Activated naive CD8-positive, alpha-beta T cell treated with anti-CD3 and anti-CD28 coated beads, Interleukin-2, amount 50 U/mL, for 24 hours (primary cell): Measurements from ENCODE around the gene MORC1.
"Not testable (repeated sequence)": the region's sequence is repeated elsewhere in the genome, so short reads cannot be mapped to it uniquely, and the experiment has no call there.

Experiments used
- ATAC-seq: fragments of 150-1000 bp; cut with Tn5 transposase; one replicate; pipeline ENCODE4 v1.10.0; 2021
- DNase-seq: peaks from one replicate; pipeline ENCODE4 v3.0.0; 2021
- H3K27ac Mint-ChIP-seq: one replicate; pipeline ENCODE4 v1.8.0; 2021; ENCODE audit warnings: mild to moderate bottlenecking, mixed read lengths
- H3K27me3 Mint-ChIP-seq: one replicate; pipeline ENCODE4 v1.8.0; 2021; ENCODE audit warnings: mixed read lengths
- H3K36me3 Mint-ChIP-seq: one replicate; pipeline ENCODE4 v1.8.0; 2021; ENCODE audit warnings: low read depth, mixed read lengths
- H3K4me1 Mint-ChIP-seq: one replicate; pipeline ENCODE4 v1.8.0; 2021; ENCODE audit warnings: mixed read lengths
- H3K4me3 Mint-ChIP-seq: one replicate; pipeline ENCODE4 v1.8.0; 2021; ENCODE audit warnings: mild to moderate bottlenecking, moderate library complexity, mixed read lengths
- H3K9me3 Mint-ChIP-seq: one replicate; pipeline ENCODE4 v1.8.0; 2021; ENCODE audit warnings: mixed read lengths

MORC1 gene

GRCh38 chr3:109117939-109118338 lies at the start of gene MORC1:
MORC1 (minus strand) TSS chr3:109118134; CDS start chr3:109118059, 75 bp downstream.
- Mint-ChIP-seq H3K4me1 (no peaks in the 10 kb centered on the region), H3K27ac (no peak within 1 kb of the TSS), H3K27me3 (no peaks in the 10 kb centered on the region), H3K9me3 (peaks cover 6% of the 10 kb centered on the region), H3K36me3 (no peaks in the 10 kb centered on the region), H3K4me3 (no peak within 1 kb of the TSS)
- no peak for ATAC-seq
- no peak for DNase-seq

DNA sequence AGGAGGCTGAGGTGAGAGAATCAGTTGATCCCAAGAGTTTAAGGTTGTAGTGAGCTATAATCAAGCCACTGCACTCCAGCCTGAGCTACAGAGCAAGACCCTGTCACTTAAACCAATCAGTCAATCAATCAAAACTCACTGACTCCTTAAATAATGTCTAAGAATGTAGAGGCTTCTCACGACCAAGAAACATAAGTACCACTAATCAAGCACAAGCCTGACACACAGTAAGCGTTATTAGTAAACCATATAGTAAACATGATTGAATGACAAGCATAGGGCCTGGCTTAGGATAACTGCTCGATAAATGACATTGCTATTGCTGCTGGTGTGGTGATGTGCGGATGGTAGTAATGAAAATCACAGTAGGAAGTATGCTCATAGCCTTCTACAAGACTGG lies 48.0 kb upstream of the MORC1 start:
- Mint-ChIP-seq H3K36me3 (no peaks in the 10 kb centered on the region), H3K4me1 (no peaks in the 10 kb centered on the region), H3K4me3 (no peak overlapping the region), H3K27me3 (peaks cover 2% of the 10 kb centered on the region), H3K27ac (no peak overlapping the region), H3K9me3 (no peaks in the 10 kb centered on the region)
- no peak for DNase-seq
- no peak for ATAC-seq

DNA sequence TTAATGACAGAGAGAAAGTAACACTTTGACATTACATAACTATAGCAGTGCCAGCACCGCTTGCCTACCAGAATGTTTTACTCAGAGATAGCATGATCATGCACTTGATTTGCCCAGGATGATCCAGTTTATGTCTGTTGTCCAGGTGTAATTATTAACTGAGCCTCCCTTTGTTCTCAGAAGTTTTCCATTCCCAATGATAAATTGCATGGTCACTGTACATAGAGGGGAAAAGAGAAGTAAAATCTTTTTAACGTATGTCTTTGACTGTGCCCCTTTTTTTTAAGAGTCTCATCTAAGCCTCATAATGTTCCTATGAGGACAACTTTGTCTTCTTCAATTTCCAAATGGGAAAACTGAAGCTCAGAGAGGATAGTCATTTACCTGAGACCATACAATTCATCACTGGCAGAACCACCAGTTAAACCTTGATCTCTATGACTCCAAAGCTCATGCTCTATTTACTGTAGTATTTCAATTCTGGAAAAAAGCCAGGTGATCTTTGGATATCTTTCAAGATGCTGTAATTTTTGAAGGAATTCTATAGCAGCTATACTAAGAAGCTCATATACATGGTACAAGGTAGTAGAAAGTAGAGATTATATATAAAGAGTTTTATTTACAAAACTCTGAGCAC lies 43.7 kb upstream of the MORC1 start:
- Mint-ChIP-seq H3K4me1 (no peaks in the 10 kb centered on the region), H3K4me3 (no peak overlapping the region), H3K27me3 (peaks cover 2% of the 10 kb centered on the region), H3K36me3 (no peaks in the 10 kb centered on the region), H3K9me3 (peaks cover 4% of the 10 kb centered on the region), H3K27ac (no peak overlapping the region)
- DNase-seq (no peak), ATAC-seq (no peak)

- Mint-ChIP-seq H3K4me3 (no peak overlapping the region), H3K27ac (no peak overlapping the region), H3K4me1 (no peaks in the 10 kb centered on the region), H3K27me3 (peaks cover 3% of the 10 kb centered on the region), H3K36me3 (no peaks in the 10 kb centered on the region), H3K9me3 (peaks cover 4% of the 10 kb centered on the region)
- DNase-seq (no peak), ATAC-seq (no peak)
Observed at GRCh38 chr3:109155828-109156227, 37.9 kb upstream of the MORC1 start.

DNA sequence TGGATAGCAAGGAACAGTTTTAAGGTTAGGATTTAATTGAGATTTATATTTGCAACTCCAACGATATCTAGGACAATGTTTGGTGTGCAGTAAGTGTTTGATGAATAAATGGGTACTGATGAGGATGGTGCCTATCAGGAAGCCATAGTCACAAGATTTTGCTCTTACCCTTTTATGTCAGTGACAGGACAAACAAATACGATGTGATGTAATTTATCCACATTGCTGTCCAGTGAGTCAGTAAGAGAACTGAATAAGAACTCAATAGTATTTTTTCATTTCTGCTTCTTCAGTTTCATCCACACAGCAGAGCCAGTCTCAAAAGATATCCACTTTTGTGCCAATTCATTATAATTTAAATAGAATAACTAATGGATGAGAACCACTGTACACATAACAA lies 37.0 kb upstream of the MORC1 start:
- no peak for ATAC-seq
- H3K4me3 Mint-ChIP-seq = no peak overlapping the region
- no peak for DNase-seq
- no peaks in the 10 kb centered on the region for H3K36me3 Mint-ChIP-seq
- no peak overlapping the region for H3K27ac Mint-ChIP-seq
- H3K27me3 Mint-ChIP-seq = peaks cover 3% of the 10 kb centered on the region
- no peaks in the 10 kb centered on the region for H3K4me1 Mint-ChIP-seq
- H3K9me3 Mint-ChIP-seq = peaks cover 1% of the 10 kb centered on the region

DNA sequence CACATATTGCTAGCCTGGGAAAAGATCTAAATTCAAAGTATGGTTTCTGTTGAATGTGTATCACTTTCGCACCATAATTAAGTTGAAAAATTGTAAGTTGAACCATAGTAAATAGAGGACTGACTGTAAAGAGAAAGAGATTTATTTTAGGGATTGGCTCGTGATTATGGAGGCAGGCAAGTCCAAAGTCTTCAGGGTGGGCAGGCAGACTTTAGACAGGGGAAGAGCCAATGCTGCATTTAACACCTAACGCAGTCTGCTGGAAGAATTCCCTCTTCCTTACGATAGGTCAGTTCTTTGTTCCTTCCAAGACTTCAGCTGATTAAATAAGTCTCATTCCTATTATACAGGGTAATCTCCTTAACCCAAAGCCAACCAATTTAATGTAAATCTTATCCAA lies 34.4 kb upstream of the MORC1 start:
- no peak for ATAC-seq
- DNase-seq = no peak
- Mint-ChIP-seq H3K27ac (no peak overlapping the region), H3K27me3 (peaks cover 3% of the 10 kb centered on the region), H3K9me3 (no peaks in the 10 kb centered on the region), H3K36me3 (no peaks in the 10 kb centered on the region), H3K4me3 (no peak overlapping the region), H3K4me1 (no peaks in the 10 kb centered on the region)

DNA sequence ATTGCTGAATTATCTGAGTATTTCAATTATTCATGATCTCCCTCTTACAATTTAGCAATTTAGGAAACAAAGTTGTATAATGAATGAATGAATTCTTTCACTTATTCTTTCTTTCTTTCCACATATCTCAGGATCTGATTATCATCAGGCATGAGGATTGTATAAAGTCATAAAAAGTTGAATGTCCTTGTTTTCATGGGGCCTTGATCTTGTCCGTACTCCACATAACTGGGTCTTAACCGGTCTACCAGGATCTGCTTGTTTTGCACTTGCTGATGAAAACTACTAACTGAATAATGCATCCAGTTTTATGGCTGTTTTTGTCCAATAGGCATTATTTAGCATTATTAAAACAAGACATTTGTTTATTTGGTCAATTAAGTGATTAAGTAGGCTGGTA lies 31.1 kb upstream of the MORC1 start:
- Mint-ChIP-seq H3K36me3 (no peaks in the 10 kb centered on the region), H3K4me1 (no peaks in the 10 kb centered on the region), H3K4me3 (no peak overlapping the region), H3K9me3 (peaks cover 5% of the 10 kb centered on the region), H3K27me3 (peaks cover 3% of the 10 kb centered on the region), H3K27ac (no peak overlapping the region)
- no peak for DNase-seq
- no peak for ATAC-seq

- no peaks in the 10 kb centered on the region for H3K36me3 Mint-ChIP-seq
- DNase-seq (no peak), ATAC-seq (no peak)
Observed at GRCh38 chr3:109143646-109144045, 25.7 kb upstream of the MORC1 start.

DNA sequence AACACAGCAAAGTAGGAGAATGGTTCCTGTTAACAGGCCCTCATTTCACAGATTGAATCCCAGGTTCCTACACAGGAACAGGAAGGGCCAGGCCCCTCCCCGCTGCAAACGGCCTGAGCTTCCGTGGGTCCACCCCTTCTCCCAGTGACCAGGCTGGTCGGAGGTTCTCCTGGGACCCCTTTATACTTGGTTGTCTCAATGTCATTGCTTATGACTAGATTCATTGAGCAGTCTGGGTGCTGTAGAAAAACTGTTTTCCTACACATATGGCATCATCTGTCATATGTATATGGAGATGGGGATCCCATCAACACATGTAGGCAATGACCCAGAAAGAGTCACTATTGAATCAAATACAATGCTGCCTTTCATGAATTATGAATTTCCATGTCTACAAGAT lies 22.4 kb upstream of the MORC1 start:
- ATAC-seq = no peak
- Mint-ChIP-seq H3K27me3 (peaks cover 3% of the 10 kb centered on the region), H3K27ac (no peak overlapping the region), H3K9me3 (peaks cover 4% of the 10 kb centered on the region), H3K4me1 (no peaks in the 10 kb centered on the region), H3K4me3 (no peak overlapping the region), H3K36me3 (no peaks in the 10 kb centered on the region)
- no peak for DNase-seq

More at GRCh38 chr3:109143646-109144045, 25.7 kb upstream of the MORC1 start:
- Mint-ChIP-seq H3K4me3 (no peak overlapping the region), H3K9me3 (peaks cover 5% of the 10 kb centered on the region), H3K27ac (no peak overlapping the region), H3K4me1 (no peaks in the 10 kb centered on the region), H3K27me3 (peaks cover 3% of the 10 kb centered on the region)

- H3K27me3 Mint-ChIP-seq = no peaks in the 10 kb centered on the region
- no peaks in the 10 kb centered on the region for H3K9me3 Mint-ChIP-seq
- H3K27ac Mint-ChIP-seq = no peak overlapping the region
- no peaks in the 10 kb centered on the region for H3K4me1 Mint-ChIP-seq
- DNase-seq (no peak), ATAC-seq (no peak)
- no peaks in the 10 kb centered on the region for H3K36me3 Mint-ChIP-seq
- no peak overlapping the region for H3K4me3 Mint-ChIP-seq
Observed at GRCh38 chr3:109137761-109138160, 19.8 kb upstream of the MORC1 start.

- H3K27ac Mint-ChIP-seq = no peak within 1 kb of the TSS
- no peaks in the 10 kb centered on the region for H3K27me3 Mint-ChIP-seq
- no peak for ATAC-seq
- no peak within 1 kb of the TSS for H3K4me3 Mint-ChIP-seq
- no peaks in the 10 kb centered on the region for H3K9me3 Mint-ChIP-seq
- DNase-seq = no peak
- no peaks in the 10 kb centered on the region for H3K4me1 Mint-ChIP-seq
- no peaks in the 10 kb centered on the region for H3K36me3 Mint-ChIP-seq
Observed at GRCh38 chr3:109136523-109136922, 18.6 kb upstream of the MORC1 start, which contains the start of gene C3orf85. C3orf85 (plus strand) TSS chr3:109136719; CDS start chr3:109136848, 129 bp downstream.

- not testable (repeated sequence) for DNase-seq, H3K9me3 Mint-ChIP-seq, H3K27me3 Mint-ChIP-seq, H3K4me3 Mint-ChIP-seq, ATAC-seq, H3K4me1 Mint-ChIP-seq, H3K27ac Mint-ChIP-seq, H3K36me3 Mint-ChIP-seq
Observed at GRCh38 chr3:109133474-109133816, 15.5 kb upstream of the MORC1 start.

DNA sequence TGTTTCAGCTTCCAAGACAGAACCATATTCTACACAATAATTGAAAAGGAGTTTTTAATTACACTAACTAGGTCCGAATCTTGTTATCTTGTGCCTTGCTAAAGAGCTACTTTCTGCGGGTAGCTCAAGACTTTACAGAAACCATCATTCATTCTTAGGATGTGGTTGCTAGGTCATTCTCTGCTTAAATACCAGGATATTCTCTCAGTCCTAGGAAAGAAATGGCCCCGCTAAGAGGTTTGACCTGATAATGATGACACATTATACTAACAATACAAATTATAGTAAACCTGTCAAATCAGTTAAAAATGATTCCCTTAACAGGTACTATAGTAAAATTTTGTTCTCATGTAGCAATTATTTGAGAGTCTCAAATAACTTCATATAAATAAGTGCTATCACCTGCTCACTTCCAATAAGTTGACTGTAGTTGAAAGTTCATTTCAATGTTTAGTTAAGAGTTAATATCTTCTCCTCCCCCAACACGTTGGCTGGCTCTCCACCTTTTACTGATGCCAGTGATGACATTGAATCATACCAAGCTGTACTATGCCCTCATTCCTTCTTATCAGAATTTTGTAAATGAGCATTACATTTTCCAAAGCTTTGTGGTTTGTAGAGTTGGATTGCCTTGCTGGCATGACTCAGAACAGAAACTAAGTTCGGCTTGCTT lies 15.0 kb upstream of the MORC1 start:
- Mint-ChIP-seq H3K4me3 (no peak overlapping the region), H3K27ac (no peak overlapping the region), H3K27me3 (no peaks in the 10 kb centered on the region), H3K4me1 (no peaks in the 10 kb centered on the region), H3K9me3 (no peaks in the 10 kb centered on the region), H3K36me3 (no peaks in the 10 kb centered on the region)
- ATAC-seq (no peak), DNase-seq (no peak)

GRCh38 chr3:109131276-109131675 lies 13.3 kb upstream of the MORC1 start:
- Mint-ChIP-seq H3K36me3 (no peaks in the 10 kb centered on the region), H3K27ac (no peak overlapping the region), H3K27me3 (no peaks in the 10 kb centered on the region), H3K9me3 (no peaks in the 10 kb centered on the region), H3K4me3 (no peak overlapping the region), H3K4me1 (no peaks in the 10 kb centered on the region)
- DNase-seq (no peak), ATAC-seq (no peak)

DNA sequence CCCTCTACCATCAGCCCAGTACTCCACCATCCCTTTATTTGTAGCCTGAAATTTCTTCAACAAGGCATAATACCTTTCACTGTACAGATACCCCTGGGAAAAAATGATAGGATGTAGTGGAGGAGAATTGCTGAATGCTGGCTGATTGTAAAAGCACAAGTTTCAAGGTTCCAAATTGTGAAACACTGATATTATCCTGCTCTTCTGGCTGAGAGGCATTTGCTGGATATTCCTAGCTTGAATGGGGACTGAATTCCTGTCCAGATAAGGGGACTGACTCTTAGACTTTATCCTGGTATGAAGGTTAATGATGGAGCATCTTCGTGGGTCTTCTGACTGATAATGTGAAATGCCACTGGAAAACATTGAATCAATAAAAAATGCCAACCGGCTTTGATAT lies 9.6 kb upstream of the MORC1 start:
- no peaks in the 10 kb centered on the region for H3K4me1 Mint-ChIP-seq
- peaks cover 5% of the 10 kb centered on the region for H3K9me3 Mint-ChIP-seq
- no peak overlapping the region for H3K27ac Mint-ChIP-seq
- H3K4me3 Mint-ChIP-seq = no peak overlapping the region
- ATAC-seq (no peak), DNase-seq (no peak)
- no peaks in the 10 kb centered on the region for H3K27me3 Mint-ChIP-seq
- H3K36me3 Mint-ChIP-seq = no peaks in the 10 kb centered on the region
